HL-60 (cell line): ENCODE results near the gene GMDS.

ENCODE experiments used
- CTCF ChIP-seq: IDR thresholded peaks from one replicate; pipeline ENCODE4 v1.5.1; 2011; ENCODE audit warnings: low read length, control low read depth, inconsistent platforms; ENCODE audit not compliant: insufficient read depth
- POLR2AphosphoS5 ChIP-seq: IDR thresholded peaks from 2 replicates; pipeline ENCODE4 v1.6.1; 2012; ENCODE audit warnings: low read depth
- TF ChIP-seq, protein P1 (sequence below): IDR thresholded peaks from 2 replicates; pipeline ENCODE4 v1.6.1; 2012; ENCODE audit warnings: low read depth; ENCODE audit not compliant: insufficient replicate concordance

DNA sequence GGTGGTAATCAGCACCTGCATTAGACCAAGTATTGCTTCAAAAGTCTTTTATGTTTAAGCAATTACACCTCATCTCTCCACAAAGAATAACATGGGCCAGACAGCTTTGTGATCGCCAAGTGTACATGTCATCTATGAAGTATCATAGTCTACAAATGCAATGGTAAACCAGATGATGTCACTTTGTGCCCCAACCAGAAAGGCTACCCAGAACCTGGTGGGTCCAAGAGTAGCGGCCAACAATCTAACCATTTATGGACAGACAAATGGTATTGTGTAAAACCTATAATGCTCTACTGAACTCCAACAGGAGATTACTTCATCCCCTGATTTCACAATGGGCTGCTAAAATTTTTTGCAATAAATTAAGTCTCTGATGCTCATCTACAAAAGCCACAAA is 295.9 kb downstream of the GMDS start:
- TF ChIP-seq CTCF: no peak
- no peak for TF ChIP-seq POLR2AphosphoS5
- TF ChIP-seq, protein P1, sequence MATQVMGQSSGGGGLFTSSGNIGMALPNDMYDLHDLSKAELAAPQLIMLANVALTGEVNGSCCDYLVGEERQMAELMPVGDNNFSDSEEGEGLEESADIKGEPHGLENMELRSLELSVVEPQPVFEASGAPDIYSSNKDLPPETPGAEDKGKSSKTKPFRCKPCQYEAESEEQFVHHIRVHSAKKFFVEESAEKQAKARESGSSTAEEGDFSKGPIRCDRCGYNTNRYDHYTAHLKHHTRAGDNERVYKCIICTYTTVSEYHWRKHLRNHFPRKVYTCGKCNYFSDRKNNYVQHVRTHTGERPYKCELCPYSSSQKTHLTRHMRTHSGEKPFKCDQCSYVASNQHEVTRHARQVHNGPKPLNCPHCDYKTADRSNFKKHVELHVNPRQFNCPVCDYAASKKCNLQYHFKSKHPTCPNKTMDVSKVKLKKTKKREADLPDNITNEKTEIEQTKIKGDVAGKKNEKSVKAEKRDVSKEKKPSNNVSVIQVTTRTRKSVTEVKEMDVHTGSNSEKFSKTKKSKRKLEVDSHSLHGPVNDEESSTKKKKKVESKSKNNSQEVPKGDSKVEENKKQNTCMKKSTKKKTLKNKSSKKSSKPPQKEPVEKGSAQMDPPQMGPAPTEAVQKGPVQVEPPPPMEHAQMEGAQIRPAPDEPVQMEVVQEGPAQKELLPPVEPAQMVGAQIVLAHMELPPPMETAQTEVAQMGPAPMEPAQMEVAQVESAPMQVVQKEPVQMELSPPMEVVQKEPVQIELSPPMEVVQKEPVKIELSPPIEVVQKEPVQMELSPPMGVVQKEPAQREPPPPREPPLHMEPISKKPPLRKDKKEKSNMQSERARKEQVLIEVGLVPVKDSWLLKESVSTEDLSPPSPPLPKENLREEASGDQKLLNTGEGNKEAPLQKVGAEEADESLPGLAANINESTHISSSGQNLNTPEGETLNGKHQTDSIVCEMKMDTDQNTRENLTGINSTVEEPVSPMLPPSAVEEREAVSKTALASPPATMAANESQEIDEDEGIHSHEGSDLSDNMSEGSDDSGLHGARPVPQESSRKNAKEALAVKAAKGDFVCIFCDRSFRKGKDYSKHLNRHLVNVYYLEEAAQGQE: no peak
